Endothelial cell of umbilical vein (primary cell): ENCODE measurements around the gene ERMN.

Experiments used
- CTCF ChIP-seq, 2 donors: IDR thresholded peaks; 1 replicate in 1 of 2; 2 replicates in 1 of 2; pipeline ENCODE4 v1.5.1; 2011; ENCODE audit warnings: low read length in 2 of 2, mild to moderate bottlenecking in 2 of 2, moderate library complexity in 2 of 2, control low read depth in 1 of 2, inconsistent platforms in 1 of 2, low read depth in 1 of 2; ENCODE audit not compliant: insufficient read depth in 1 of 2; ENCODE audit errors: extremely low read depth in 1 of 2
- FOS ChIP-seq: IDR thresholded peaks from 2 replicates; pipeline ENCODE4 v1.6.1; 2011; ENCODE audit warnings: mild to moderate bottlenecking, low read length, moderate library complexity, borderline replicate concordance; ENCODE audit not compliant: insufficient read depth
- JUN ChIP-seq: IDR thresholded peaks from 2 replicates; pipeline ENCODE4 v1.6.1; 2011; ENCODE audit warnings: borderline replicate concordance, low read depth; ENCODE audit not compliant: insufficient read length, insufficient read depth
- MAX ChIP-seq: IDR thresholded peaks from 2 replicates; pipeline ENCODE4 v1.6.1; 2011; ENCODE audit not compliant: insufficient read depth, insufficient read length
- MYC ChIP-seq: IDR thresholded peaks from one replicate; pipeline ENCODE4 v1.6.1; 2011; ENCODE audit warnings: mild to moderate bottlenecking, low read depth, low read length
- POLR2A ChIP-seq: IDR thresholded peaks from 2 replicates; pipeline ENCODE4 v1.6.1; 2012; ENCODE audit warnings: low read depth, mild to moderate bottlenecking, control low read depth, low read length

DNA sequence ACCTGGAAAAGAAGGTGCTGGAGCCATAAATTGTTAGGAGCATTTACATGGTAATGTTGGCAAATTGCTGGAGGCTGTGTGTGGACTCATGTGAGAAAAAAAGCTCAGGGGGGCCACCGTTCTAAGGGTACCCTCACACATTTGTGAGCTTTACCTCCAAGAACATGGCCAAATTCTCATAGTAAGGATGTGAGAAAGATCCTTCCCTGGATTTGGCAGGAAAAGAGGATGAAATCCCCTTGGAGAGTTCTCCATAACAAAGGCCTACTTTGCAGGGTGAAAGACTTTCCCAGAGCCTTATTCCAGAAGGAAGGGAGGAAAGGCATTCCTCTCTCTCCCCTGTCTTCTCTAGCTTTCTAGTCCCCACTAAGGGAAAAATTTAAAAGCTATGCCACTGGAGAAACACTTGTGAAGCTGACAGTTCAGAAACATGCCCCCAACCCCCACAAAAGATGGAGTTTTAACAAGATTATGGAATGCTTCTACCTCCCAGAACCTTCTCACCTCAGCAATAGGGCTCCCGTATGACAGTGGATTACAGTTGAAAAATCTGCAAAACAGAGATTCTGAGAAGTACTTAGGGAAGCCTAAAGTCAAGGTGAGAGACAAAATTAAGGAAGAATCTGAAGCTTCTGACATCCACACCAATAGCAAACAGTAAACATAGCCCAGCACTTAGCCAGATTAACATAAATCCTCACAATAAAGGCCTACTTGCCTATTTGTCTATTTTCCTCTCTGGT, 20.2 kb upstream of the ERMN start:
- no peak for TF ChIP-seq MYC
- no peak for TF ChIP-seq CTCF (IDR thresholded peaks at IDR 0.05; ENCODE audit: extremely low read depth in 1 of 2, insufficient read depth in 1 of 2, low read depth in 1 of 2, low read length in 2 of 2)
- no peak for TF ChIP-seq POLR2A
- no peak for TF ChIP-seq MAX
- no peak for TF ChIP-seq JUN
- no peak for TF ChIP-seq FOS
